ENCODE data around the gene NECTIN2. TPM values are rescaled to one million over a fixed set of nuclear protein-coding genes. Genes with fewer than 3 reads are reported as not detected.

NECTIN2 gene
- total and polyA plus RNA-seq, 7 experiments from 2014 or later: 0.16 to 9.2 (median 0.80) TPM; not detected in 1

DNA sequence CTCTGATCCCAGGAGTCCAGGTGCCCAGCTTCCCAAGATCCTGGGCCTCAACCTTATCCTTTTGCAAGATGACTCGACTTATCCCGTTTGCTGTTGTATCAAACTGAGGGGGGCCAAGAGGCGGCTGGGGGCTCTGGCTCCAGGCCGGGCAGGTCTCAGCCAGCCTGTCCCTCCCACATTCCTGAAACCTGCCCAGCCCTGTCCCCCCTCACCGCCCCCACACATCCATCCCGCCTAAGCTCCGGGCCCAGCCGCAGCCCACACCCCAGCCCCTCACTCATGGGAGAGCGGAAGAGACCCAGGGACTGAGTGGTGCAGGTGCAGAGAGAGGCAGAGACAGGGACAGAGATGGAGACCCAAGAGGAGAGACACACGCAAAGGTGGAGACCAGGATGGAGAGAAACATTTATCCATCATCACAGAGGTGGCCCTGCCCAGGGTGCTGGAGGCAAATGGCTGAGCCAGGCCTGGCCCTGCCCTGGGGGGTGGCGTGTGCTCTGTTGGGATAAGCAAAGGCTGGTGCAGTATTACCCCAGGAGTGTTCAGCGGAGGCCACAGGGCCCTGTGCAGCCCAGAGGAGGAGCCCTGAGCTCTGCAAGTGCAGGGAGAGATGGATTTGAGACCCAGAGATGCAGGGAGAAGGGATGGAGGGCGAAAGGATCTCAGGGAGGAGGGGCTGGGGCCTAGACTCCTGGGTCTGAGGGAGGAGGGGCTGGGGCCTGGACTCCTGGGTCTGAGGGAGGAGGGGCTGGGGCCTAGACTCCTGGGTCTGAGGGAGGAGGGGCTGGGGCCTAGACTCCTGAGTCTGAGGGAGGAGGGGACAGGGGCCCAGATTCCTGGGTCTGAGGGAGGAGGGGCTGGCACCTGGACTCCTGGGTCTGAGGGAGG, 35.6 kb upstream of the NECTIN2 start:
- H3K27me3 ChIP-seq (ENCODE audit: control insufficient read depth in 2 of 2, insufficient read depth in 2 of 2, low read length in 2 of 2): peaks cover 0 to 4% of the 10 kb centered on the region in 2 donors
- peaks cover 0 to 7% of the 10 kb centered on the region in 2 donors for H3K4me1 ChIP-seq (ENCODE audit: control insufficient read depth in 2 of 2, insufficient read depth in 2 of 2, low read length in 2 of 2)
- no peak overlapping the region for H3K27ac Mint-ChIP-seq
- H3K27ac ChIP-seq (ENCODE audit: low read depth, low read length): no peak overlapping the region
- peaks cover 8 to 31% (median 22%) of the 10 kb centered on the region in 5 donors for H3K27me3 Mint-ChIP-seq
- H3K4me1 Mint-ChIP-seq: peaks cover 0 to 7% (median 0%) of the 10 kb centered on the region in 7 donors
- no peaks in the 10 kb centered on the region for H3K36me3 ChIP-seq (ENCODE audit: control insufficient read depth in 2 of 3, insufficient read depth in 3 of 3, low read length in 3 of 3)
- H3K4me3 ChIP-seq (ENCODE audit: low read length): no peak overlapping the region
- POLR2A ChIA-PET: no interaction called here
- H3K9me3 Mint-ChIP-seq: peaks cover 0 to 1% (median 0%) of the 10 kb centered on the region in 11 donors
- H3K9me3 ChIP-seq (ENCODE audit: control insufficient read depth in 2 of 3, low read length in 3 of 3): no peaks in the 10 kb centered on the region
- H3K36me3 Mint-ChIP-seq: no peaks in the 10 kb centered on the region
- no peak overlapping the region for H3K4me3 Mint-ChIP-seq
- CTCF ChIA-PET: no interaction called here
- DNase-seq (no peak), ATAC-seq (no peak)
- intact Hi-C loops (cut with micrococcal nuclease): no loop called here

- no peak for ATAC-seq
- POLR2A ChIA-PET: no interaction called here
Observed at GRCh38 chr19:44811122-44811419, 35.0 kb upstream of the NECTIN2 start.

GRCh38 chr19:44812142-44812718, 33.9 kb upstream of the NECTIN2 start:
- Histone ChIP-seq H3K27me3 (ENCODE audit: control insufficient read depth in 2 of 2, insufficient read depth in 2 of 2, low read length in 2 of 2) (peaks cover 0 to 4% of the 10 kb centered on the region in 2 donors), H3K4me3 (ENCODE audit: low read length) (no peak overlapping the region), H3K4me1 (ENCODE audit: control insufficient read depth in 2 of 2, insufficient read depth in 2 of 2, low read length in 2 of 2) (peaks cover 0 to 7% of the 10 kb centered on the region in 2 donors), H3K27ac (ENCODE audit: low read depth, low read length) (no peak overlapping the region), H3K36me3 (ENCODE audit: control insufficient read depth in 2 of 3, insufficient read depth in 3 of 3, low read length in 3 of 3) (no peaks in the 10 kb centered on the region), H3K9me3 (ENCODE audit: control insufficient read depth in 2 of 3, low read length in 3 of 3) (no peaks in the 10 kb centered on the region)
- Mint-ChIP-seq H3K27ac (no peak overlapping the region), H3K36me3 (no peaks in the 10 kb centered on the region), H3K4me1 (peaks cover 0 to 7% (median 0%) of the 10 kb centered on the region in 7 donors), H3K4me3 (no peak overlapping the region), H3K9me3 (peaks cover 0 to 1% (median 0%) of the 10 kb centered on the region in 11 donors), H3K27me3 (peaks cover 8 to 31% (median 22%) of the 10 kb centered on the region in 5 donors)
- ATAC-seq: no peak
- ChIA-PET POLR2A (no interaction called here), CTCF (no interaction called here)
- intact Hi-C loops (cut with micrococcal nuclease): no loop called here
- DNase-seq: no peak

More at GRCh38 chr19:44811122-44811419, 35.0 kb upstream of the NECTIN2 start:
- Histone ChIP-seq H3K36me3 (ENCODE audit: control insufficient read depth in 2 of 3, insufficient read depth in 3 of 3, low read length in 3 of 3) (no peaks in the 10 kb centered on the region), H3K9me3 (ENCODE audit: control insufficient read depth in 2 of 3, low read length in 3 of 3) (no peaks in the 10 kb centered on the region), H3K4me3 (ENCODE audit: low read length) (no peak overlapping the region), H3K27ac (ENCODE audit: low read depth, low read length) (no peak overlapping the region), H3K27me3 (ENCODE audit: control insufficient read depth in 2 of 2, insufficient read depth in 2 of 2, low read length in 2 of 2) (peaks cover 0 to 4% of the 10 kb centered on the region in 2 donors), H3K4me1 (ENCODE audit: control insufficient read depth in 2 of 2, insufficient read depth in 2 of 2, low read length in 2 of 2) (peaks cover 0 to 7% of the 10 kb centered on the region in 2 donors)
- Mint-ChIP-seq H3K36me3 (no peaks in the 10 kb centered on the region), H3K9me3 (peaks cover 0 to 1% (median 0%) of the 10 kb centered on the region in 11 donors), H3K27ac (no peak overlapping the region), H3K27me3 (peaks cover 8 to 31% (median 22%) of the 10 kb centered on the region in 5 donors), H3K4me1 (peaks cover 0 to 7% (median 0%) of the 10 kb centered on the region in 7 donors), H3K4me3 (no peak overlapping the region)
- intact Hi-C loops (cut with micrococcal nuclease): no loop called here
- CTCF ChIA-PET: no interaction called here
- DNase-seq: no peak

DNA sequence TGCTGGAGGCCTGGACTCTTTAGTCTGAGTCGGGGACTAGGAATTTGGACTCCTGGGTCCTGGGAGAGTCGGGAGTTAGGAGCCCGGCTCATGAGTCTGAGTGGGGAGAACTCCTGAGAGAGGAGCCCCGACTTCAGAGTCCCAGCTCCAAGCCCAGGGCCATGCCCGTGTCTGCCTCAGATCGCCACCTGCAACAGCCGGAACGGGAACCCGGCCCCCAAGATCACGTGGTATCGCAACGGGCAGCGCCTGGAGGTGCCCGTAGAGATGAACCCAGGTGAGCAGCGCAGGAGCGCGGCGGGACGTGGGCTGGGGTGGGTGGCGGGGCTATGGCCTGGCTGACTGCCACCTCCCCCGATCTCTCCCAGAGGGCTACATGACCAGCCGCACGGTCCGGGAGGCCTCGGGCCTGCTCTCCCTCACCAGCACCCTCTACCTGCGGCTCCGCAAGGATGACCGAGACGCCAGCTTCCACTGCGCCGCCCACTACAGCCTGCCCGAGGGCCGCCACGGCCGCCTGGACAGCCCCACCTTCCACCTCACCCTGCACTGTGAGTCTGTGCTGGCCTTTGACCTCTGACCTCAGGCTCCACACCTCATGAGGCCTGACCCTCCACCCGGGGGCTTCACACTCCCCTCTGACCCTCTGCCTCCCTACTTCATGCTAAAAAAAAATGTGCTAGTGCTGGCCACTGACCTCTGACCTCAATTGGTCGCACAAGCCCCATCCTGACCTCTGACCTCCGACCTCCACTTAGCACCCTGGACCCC, 32.8 kb upstream of the NECTIN2 start:
- Histone ChIP-seq H3K27me3 (ENCODE audit: control insufficient read depth in 2 of 2, insufficient read depth in 2 of 2, low read length in 2 of 2) (peaks cover 0 to 4% of the 10 kb centered on the region in 2 donors), H3K4me1 (ENCODE audit: control insufficient read depth in 2 of 2, insufficient read depth in 2 of 2, low read length in 2 of 2) (peaks cover 0 to 7% of the 10 kb centered on the region in 2 donors), H3K36me3 (ENCODE audit: control insufficient read depth in 2 of 3, insufficient read depth in 3 of 3, low read length in 3 of 3) (no peaks in the 10 kb centered on the region), H3K27ac (ENCODE audit: low read depth, low read length) (no peak overlapping the region), H3K9me3 (ENCODE audit: control insufficient read depth in 2 of 3, low read length in 3 of 3) (no peaks in the 10 kb centered on the region), H3K4me3 (ENCODE audit: low read length) (no peak overlapping the region)
- Mint-ChIP-seq H3K27me3 (peaks cover 8 to 30% (median 14%) of the 10 kb centered on the region in 5 donors), H3K36me3 (no peaks in the 10 kb centered on the region), H3K4me3 (no peak overlapping the region), H3K9me3 (peaks cover 0 to 1% (median 0%) of the 10 kb centered on the region in 11 donors), H3K27ac (no peak overlapping the region), H3K4me1 (peaks cover 0 to 7% (median 0%) of the 10 kb centered on the region in 7 donors)
- intact Hi-C loops (cut with micrococcal nuclease): no loop called here
- POLR2A ChIA-PET: no interaction called here
- CTCF ChIA-PET: no interaction called here
- DNase-seq (no peak), ATAC-seq (no peak)

GRCh38 chr19:44813841-44814470, 32.1 kb upstream of the NECTIN2 start:
- Mint-ChIP-seq H3K36me3 (no peaks in the 10 kb centered on the region), H3K27me3 (peaks cover 8 to 26% (median 13%) of the 10 kb centered on the region in 5 donors), H3K4me1 (peaks cover 0 to 5% (median 0%) of the 10 kb centered on the region in 7 donors), H3K9me3 (peaks cover 0 to 1% (median 0%) of the 10 kb centered on the region in 11 donors), H3K4me3 (no peak overlapping the region), H3K27ac (no peak overlapping the region)
- H3K27me3 ChIP-seq (ENCODE audit: control insufficient read depth in 2 of 2, insufficient read depth in 2 of 2, low read length in 2 of 2): peaks cover 0 to 4% of the 10 kb centered on the region in 2 donors
- no peak overlapping the region for H3K4me3 ChIP-seq (ENCODE audit: low read length)
- no peaks in the 10 kb centered on the region for H3K36me3 ChIP-seq (ENCODE audit: control insufficient read depth in 2 of 3, insufficient read depth in 3 of 3, low read length in 3 of 3)
- ChIA-PET CTCF (no interaction called here), POLR2A (interaction anchor here (0.6 kb wide), 1 partner anchor 27 kb away, joined by 3 read pairs; no protein-coding TSS in a partner anchor)
- intact Hi-C loops (cut with micrococcal nuclease): no loop called here
- H3K9me3 ChIP-seq (ENCODE audit: control insufficient read depth in 2 of 3, low read length in 3 of 3): no peaks in the 10 kb centered on the region
- ATAC-seq: no peak
- H3K27ac ChIP-seq (ENCODE audit: low read depth, low read length): no peak overlapping the region
- peaks cover 0 to 6% of the 10 kb centered on the region in 2 donors for H3K4me1 ChIP-seq (ENCODE audit: control insufficient read depth in 2 of 2, insufficient read depth in 2 of 2, low read length in 2 of 2)
- no peak for DNase-seq

DNA sequence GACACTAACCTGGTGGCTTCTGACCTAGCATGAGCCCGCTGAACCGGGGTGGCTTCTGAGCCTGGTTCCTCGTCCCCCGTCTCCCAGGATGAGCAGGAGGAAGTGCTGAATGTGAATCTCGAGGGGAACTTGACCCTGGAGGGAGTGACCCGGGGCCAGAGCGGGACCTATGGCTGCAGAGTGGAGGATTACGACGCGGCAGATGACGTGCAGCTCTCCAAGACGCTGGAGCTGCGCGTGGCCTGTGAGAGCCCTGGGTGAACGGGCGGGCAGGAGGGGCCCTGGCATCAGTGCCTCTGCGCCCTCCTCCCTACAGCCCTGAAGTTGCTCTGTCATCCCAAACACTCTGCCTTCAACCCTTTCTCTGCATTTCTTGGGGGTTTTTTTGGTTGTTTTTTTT, 31.6 kb upstream of the NECTIN2 start:
- no peak for ATAC-seq
- no peaks in the 10 kb centered on the region for H3K4me1 Mint-ChIP-seq
- H3K36me3 Mint-ChIP-seq: no peaks in the 10 kb centered on the region

More for the DNA sequence above, 31.6 kb upstream of the NECTIN2 start:
- no peak overlapping the region for H3K27ac ChIP-seq (ENCODE audit: low read depth, low read length)
- H3K27ac Mint-ChIP-seq: no peak overlapping the region
- H3K4me3 Mint-ChIP-seq: no peak overlapping the region
- ChIA-PET CTCF (no interaction called here), POLR2A (interaction anchor here (0.6 kb wide), 1 partner anchor 28 kb away, joined by 3 read pairs; no protein-coding TSS in a partner anchor)
- H3K9me3 ChIP-seq (ENCODE audit: control insufficient read depth in 2 of 3, low read length in 3 of 3): no peaks in the 10 kb centered on the region
- peaks cover 0 to under 1% of the 10 kb centered on the region in 2 donors for H3K27me3 ChIP-seq (ENCODE audit: control insufficient read depth in 2 of 2, insufficient read depth in 2 of 2, low read length in 2 of 2)
- H3K9me3 Mint-ChIP-seq: peaks cover 0 to 1% (median 0%) of the 10 kb centered on the region in 11 donors
- peaks cover 0 to under 1% of the 10 kb centered on the region in 2 donors for H3K4me1 ChIP-seq (ENCODE audit: control insufficient read depth in 2 of 2, insufficient read depth in 2 of 2, low read length in 2 of 2)
- no peak for DNase-seq
- peaks cover 5 to 22% (median 13%) of the 10 kb centered on the region in 5 donors for H3K27me3 Mint-ChIP-seq
- H3K4me3 ChIP-seq (ENCODE audit: low read length): no peak overlapping the region
- no peaks in the 10 kb centered on the region for H3K36me3 ChIP-seq (ENCODE audit: control insufficient read depth in 2 of 3, insufficient read depth in 3 of 3, low read length in 3 of 3)
- intact Hi-C loops (cut with micrococcal nuclease): no loop called here
